GM18526 (cell line): ENCODE measurements around the gene NACC2.

Experiments used
- POLR2A ChIP-seq: IDR thresholded peaks from 3 replicates; pipeline ENCODE4 v1.6.1; 2011; ENCODE audit not compliant: insufficient read length; ENCODE audit errors: extremely low read depth

Gene NACC2

GRCh38 chr9:136007934-136008692, 87.0 kb downstream of the NACC2 start:
- TF ChIP-seq POLR2A = no peak

DNA sequence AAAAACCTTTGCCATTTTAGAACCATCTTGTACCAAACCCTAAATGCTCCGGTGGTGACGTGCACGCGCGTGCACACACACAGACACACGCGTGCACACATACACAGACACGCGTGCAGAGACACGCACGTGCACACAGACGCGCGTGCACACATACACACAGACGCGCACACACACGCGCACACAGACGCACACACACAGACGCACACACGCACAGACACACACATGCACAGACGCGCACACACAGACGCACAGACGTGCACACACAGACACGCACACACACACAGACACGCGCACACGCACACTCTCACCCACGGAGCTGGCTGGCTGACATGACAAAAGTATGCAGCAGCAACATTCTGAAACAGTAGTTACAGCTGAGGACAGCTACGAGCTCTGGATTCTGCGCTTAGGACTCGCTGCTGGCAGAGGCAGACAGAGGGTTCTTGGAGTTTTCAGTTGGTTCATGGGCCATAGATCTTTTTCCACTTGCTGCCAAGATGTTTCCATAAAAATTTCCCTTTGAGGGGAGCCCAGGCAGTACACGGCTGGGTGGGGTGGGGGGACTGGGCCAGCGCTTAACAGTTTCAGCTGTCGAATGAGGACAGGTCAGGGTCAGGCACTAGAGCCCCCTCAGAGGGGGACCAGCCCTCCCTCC, 87.7 kb downstream of the NACC2 start:
- TF ChIP-seq POLR2A = no peak

DNA sequence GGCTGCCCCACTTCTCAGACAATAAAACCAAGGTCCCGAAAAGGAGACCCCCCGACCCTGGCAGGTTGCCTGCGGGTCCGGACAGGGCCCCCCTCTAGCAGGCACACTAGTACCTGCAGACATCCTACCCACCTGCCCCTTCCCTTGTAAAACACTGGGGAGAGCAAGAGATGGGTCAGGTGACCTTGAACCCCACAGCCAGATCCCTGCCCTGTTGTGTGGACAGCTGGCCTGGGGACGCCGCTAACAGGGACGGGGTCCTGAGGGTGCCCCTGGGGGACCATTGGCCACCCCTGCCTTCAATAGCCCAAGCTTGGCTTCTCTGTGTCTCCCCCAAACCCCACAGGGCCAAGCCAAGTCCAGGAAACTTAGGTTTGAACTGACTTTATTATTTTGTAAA, 88.9 kb downstream of the NACC2 start:
- TF ChIP-seq POLR2A = no peak

- no peak for TF ChIP-seq POLR2A
Measured at GRCh38 chr9:136004712-136005111, 90.4 kb downstream of the NACC2 start.

GRCh38 chr9:136004219-136004618, 90.9 kb downstream of the NACC2 start:
- TF ChIP-seq POLR2A = no peak

DNA sequence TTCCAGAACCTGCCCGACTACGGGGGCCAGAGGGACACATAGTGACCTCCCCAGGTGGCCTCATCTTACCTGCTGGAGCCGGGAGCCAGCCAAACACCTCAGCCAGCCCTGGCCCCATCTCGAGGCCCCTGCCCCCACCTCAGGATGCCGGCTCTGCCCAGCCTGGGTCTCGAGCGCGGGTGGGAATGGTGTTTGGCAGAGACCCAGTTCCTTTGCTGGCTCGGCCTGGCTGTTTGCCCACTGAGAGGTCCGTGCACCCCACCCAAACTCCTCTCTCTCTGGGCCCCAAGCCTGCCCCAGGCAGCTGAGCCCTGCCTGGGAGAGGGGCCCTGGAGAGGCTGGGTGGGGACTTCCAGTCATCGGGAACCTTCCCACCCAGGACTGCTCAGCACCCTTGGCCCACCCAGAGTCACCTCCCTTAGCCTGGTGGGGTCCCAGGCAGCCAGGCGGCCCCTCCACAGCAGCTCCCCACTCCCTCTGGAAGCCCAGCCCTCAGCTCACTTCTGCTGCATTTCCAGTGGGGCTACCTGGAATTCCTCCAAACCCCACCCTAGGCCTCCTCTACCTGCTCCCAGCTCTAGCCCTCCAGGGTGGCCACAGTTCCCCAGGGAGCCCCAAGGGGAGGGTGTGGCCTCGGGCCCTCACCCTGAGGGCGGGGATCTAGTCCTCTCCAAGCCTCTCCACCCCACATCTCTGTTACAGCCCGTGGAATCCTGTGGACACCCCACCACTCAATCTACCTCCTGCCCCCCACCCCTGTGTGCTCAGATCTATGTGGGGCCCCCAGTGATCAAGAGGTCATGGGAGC, 91.5 kb downstream of the NACC2 start:
- no peak for TF ChIP-seq POLR2A

DNA sequence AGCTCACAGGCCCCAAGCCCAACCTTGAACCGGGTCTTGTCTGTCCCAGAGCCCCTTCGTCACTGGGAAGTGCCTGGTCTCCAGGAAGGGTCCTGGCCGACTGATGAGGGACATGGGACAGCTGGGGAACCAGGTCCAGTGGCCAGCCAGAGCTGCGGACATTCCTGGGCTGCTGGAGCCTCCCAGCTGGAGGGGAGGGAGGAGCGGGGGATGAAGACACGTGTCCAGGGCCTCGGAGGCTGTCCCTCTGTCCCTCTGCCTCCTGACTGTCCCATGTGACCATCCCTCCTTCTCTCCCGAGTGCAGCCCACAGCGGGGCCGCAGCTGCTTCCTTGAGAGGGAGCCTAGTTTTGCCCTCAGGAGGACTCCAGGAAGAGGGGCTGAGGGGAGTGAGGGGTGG, 92.2 kb downstream of the NACC2 start:
- TF ChIP-seq POLR2A = no peak

DNA sequence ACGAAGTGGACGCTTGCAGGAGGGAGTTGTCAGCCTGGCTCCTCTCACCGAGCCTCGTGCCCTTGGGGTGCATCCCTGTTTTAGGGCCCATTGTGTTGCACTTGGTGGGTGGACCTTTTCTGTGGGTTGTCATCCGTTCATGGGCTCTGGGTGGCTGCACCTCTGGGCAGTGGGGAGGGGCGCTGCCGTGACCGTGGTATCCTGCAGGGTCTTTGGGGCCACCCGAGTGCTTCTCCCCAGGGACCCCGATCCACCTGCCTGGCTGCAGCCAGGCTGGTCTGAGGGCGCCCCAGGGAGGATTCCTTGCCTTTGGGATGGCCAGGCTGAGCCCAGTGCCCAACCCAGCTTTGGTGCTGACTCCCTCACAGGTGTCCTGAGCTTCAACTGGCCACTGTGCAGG, 92.9 kb downstream of the NACC2 start:
- no peak for TF ChIP-seq POLR2A

- TF ChIP-seq POLR2A = no peak
Measured at GRCh38 chr9:136001231-136001630, 93.9 kb downstream of the NACC2 start.

- no peak for TF ChIP-seq POLR2A
Measured at GRCh38 chr9:135998410-135999071, 96.5 kb downstream of the NACC2 start.

- TF ChIP-seq POLR2A = no peak
Measured at GRCh38 chr9:135998016-135998380, 97.1 kb downstream of the NACC2 start.

DNA sequence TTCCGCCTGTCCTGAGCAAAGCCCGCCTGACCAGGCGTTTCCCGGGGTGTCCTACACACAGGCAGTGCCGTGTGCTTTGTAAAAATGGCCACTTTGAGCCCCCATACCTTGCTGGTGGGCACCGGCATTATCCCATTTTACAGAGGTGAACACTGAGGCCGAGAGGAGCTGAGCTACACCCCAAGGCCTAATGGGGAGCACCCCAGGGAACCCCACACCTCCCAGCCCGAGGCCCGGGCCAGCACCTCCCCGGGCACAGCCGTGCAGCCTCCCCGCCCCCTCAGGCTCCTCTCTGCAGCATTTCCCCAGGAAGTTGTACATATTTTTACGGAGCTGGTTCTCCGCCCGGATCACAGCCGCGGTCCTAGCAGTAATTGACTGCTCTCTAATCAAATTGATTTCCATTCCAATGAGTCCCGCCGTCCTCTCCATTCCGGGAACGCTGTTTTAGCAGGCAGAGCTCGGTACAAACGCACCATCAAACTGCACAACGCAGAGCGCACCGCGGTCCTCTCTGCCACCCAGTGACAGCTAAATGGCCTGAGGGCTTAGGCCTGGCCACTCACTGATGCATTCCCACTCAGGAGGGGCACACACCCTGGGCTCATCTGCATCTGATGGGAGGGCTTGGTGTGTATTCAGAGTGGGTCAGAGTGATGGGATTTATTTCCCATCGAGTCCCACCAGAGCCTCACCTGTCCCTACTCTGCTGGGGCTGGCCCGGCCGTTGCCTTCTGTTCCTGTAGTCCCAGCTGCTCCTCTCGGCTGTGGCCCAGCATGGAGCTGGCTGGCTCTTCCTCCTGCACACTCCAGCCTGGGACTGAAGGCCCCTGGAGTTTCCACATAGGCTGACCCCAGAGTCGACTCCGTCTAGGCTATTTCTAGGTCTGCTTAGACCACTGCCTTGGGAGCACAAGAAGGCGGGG, 97.7 kb downstream of the NACC2 start:
- no peak for TF ChIP-seq POLR2A

DNA sequence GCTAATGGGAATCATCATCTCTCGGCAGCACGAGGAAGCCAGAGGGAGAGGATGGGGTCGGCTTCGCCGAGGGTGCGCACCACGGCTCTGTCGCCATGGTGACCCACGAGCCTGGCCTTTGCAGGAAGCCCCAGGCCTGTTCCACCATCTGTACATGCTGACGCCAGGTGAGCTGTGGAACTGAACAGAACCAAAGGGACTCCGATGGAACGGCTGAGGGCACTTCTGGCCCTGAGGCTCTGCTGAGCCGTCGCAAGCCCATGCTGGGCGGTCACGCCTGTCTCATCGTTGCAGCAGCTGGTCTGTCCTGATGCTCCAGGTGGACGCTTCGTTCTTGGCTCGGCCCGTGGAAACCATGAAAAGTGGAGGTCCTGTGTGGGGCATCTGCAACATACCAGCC, 99.3 kb downstream of the NACC2 start:
- TF ChIP-seq POLR2A = no peak

- TF ChIP-seq POLR2A = no peak
Measured at GRCh38 chr9:135994501-135995192, 100.4 kb downstream of the NACC2 start.

DNA sequence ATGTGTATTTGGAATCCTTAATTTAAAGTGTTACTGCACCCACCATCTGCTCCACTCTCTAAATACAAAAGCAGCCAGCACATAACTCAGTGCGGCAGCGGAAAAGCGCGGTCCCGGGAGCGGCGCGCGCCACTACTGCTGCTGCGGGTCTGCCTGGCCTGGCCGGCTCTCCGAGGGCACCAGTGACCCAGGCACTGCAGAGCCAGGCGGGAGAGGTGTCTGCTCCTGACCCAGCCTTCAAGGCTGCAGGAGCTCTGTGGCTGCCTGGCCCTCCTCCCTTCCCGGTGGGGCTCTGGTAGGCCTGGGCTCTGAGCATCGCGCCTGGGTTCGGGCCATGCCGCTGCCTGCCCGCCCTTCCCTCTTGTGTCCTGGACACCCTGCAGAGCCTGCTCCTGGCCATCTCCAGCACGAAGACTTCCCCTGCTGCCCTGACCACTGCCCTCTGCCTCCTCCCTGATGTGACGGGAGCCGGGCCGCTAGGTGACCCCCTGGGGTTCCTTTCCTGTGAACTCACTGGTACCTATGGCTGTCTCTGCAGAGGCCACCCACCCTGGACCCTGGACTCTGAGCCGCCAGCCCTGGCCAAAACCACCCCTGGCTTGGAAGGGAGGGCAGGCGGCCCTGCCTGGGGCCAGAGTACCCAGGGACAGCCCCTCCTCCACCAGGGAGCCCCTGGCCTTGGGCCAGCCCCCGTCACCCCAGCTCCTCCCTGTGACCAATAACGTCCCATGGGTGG, 101.2 kb downstream of the NACC2 start:
- no peak for TF ChIP-seq POLR2A
